Liver (tissue), 3 donors: ENCODE results near the gene PTCD2.

ENCODE experiments used
- TAF1 ChIP-seq: conservative IDR thresholded peaks from 2 replicates; pipeline ENCODE4 v1.6.1; 2016; ENCODE audit warnings: antibody characterized with exemption, mild to moderate bottlenecking
- YY1 ChIP-seq: IDR thresholded peaks from 2 replicates; pipeline ENCODE4 v1.6.1; 2016; ENCODE audit warnings: antibody characterized with exemption, mild to moderate bottlenecking
- TF ChIP-seq, protein P1 (sequence below): fragments of 150-350 bp; IDR thresholded peaks from 2 replicates; pipeline ENCODE4 v1.5.1; 2017; ENCODE audit warnings: improper control_type of control experiment, low read depth, low read length; ENCODE audit not compliant: missing input control
- donor health status: healthy.
- donor health status: healthy.

DNA sequence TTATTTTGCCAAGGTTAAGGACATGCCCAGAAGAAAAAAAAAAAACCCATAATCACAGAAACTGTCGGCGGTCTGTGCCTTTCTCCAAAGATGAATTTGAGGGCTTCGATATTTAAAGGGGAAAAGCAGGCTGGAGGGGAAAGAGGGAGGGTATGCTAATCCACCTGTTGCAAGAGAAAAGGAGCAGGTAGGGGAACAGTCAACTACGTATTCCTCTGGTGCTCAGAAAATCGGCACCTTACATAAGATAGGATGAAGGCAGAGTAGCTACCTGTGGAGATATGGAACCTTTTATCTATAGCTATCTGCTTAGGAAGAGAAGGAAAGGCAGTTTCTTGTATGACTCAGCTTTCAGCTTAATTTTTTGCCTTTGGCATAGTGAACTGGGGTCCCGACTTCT lies 77.7 kb downstream of the PTCD2 start:
- TF ChIP-seq YY1 = no peak
- TF ChIP-seq, protein P1, sequence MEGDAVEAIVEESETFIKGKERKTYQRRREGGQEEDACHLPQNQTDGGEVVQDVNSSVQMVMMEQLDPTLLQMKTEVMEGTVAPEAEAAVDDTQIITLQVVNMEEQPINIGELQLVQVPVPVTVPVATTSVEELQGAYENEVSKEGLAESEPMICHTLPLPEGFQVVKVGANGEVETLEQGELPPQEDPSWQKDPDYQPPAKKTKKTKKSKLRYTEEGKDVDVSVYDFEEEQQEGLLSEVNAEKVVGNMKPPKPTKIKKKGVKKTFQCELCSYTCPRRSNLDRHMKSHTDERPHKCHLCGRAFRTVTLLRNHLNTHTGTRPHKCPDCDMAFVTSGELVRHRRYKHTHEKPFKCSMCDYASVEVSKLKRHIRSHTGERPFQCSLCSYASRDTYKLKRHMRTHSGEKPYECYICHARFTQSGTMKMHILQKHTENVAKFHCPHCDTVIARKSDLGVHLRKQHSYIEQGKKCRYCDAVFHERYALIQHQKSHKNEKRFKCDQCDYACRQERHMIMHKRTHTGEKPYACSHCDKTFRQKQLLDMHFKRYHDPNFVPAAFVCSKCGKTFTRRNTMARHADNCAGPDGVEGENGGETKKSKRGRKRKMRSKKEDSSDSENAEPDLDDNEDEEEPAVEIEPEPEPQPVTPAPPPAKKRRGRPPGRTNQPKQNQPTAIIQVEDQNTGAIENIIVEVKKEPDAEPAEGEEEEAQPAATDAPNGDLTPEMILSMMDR = no peak
- TF ChIP-seq TAF1 = no peak
